Cardiac fibroblast (primary cell): Measurements from ENCODE around the gene MYO9A.
A peak's percentile ranks its signal among the peaks of the same experiment; 100 is the strongest.
"Not testable (repeated sequence)": the region's sequence is repeated elsewhere in the genome, so short reads cannot be mapped to it uniquely, and the experiment has no call there.

Source experiments
- DNase-seq, 2 donors: peaks; one replicate each; pipeline versions ENCODE4 v3.0.0 to v3.0.0-alpha.2; 2010; ENCODE audit warnings: low read depth in 2 of 2
- H3K4me3 ChIP-seq, 2 donors: replicated peaks in 1 of 2; 1 replicate in 1 of 2; 2 replicates in 1 of 2; pipeline ENCODE4 v1.5.1; 2011; ENCODE audit warnings: low read depth in 2 of 2, low read length in 2 of 2, mild to moderate bottlenecking in 2 of 2, moderate library complexity in 1 of 2
- CTCF ChIP-seq: IDR thresholded peaks from one replicate; pipeline ENCODE4 v1.5.1; 2011; ENCODE audit warnings: low read depth, mild to moderate bottlenecking, low read length, inconsistent platforms

Gene MYO9A

GRCh38 chr15:72005483-72005882 lies 112.5 kb downstream of the MYO9A start:
- no peak overlapping the region for H3K4me3 ChIP-seq
- no peak for DNase-seq
- no peak for TF ChIP-seq CTCF

GRCh38 chr15:71999807-72000206 lies 118.1 kb downstream of the MYO9A start:
- no peak overlapping the region for H3K4me3 ChIP-seq
- no peak for TF ChIP-seq CTCF
- no peak for DNase-seq

GRCh38 chr15:71998717-71999116 lies 119.2 kb downstream of the MYO9A start:
- not testable (repeated sequence) for DNase-seq, H3K4me3 ChIP-seq

- no peak overlapping the region for H3K4me3 ChIP-seq
- peak; percentile 6 to 51 for DNase-seq
- TF ChIP-seq CTCF = no peak
Observed at GRCh38 chr15:71997691-71998090, 120.3 kb downstream of the MYO9A start.

- no peak overlapping the region for H3K4me3 ChIP-seq
- no peak for TF ChIP-seq CTCF
- DNase-seq = no peak
Observed at GRCh38 chr15:71975816-71976150, 142.2 kb downstream of the MYO9A start.

- DNase-seq = no peak
- no peak overlapping the region for H3K4me3 ChIP-seq
- no peak for TF ChIP-seq CTCF
Observed at GRCh38 chr15:71974211-71974610, 143.7 kb downstream of the MYO9A start.

GRCh38 chr15:71973366-71973765 lies 144.6 kb downstream of the MYO9A start:
- H3K4me3 ChIP-seq = no peak overlapping the region
- TF ChIP-seq CTCF = no peak
- DNase-seq = no peak
